ENCODE results near the gene MRPL53. TPM values are rescaled to one million over a fixed set of nuclear protein-coding genes. Genes with fewer than 3 reads are reported as not detected.

The MRPL53 gene
- total and polyA plus RNA-seq, 2 of the 13 experiments (the other 11 are each of a cell fraction or from before 2014, with no cell fraction given): 34.3 to 51.9 TPM

DNA sequence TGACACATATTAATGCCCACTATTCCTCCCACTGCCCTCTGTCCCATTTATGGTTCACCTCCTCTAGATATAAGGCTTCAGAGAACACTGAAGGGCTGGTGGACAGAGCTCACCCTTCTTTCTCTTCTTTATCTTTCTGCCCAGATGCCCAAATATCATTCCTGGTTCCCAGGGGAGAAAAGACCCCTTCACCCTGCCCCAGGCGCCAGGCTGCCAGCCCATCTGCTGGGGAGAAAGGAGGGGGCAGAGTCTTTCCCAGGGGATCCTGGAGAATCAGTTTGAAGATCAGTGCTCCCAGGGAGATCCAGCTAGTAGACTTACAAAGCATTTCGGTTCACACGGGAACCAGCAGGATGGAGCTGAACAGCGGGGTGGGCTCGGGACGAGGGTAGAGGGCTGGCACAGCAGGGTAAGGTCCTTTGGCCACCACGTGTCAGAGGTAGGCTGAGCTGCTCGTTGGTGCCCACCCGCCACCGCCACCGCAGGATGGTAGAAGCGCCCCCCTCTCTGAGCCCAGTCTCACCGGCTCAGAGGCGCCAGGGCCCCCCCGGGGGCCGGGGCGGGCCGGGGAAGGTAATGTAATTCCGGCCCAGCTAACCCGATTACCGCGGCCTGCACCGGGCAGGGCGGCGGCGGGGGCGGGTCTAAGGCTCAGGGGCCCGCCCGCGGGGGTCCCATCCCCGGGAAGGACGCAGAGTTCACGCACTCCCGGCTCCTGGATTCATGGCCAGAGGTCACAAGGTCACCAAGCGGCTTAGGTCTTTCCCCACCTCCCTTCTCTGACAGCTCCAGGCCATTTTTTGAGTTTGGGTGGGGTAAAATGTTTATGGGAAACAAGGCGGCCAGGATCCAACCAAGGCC is 40.5 kb upstream of the MRPL53 start (continued):
- TF ChIP-seq IRF9 (CRISPR knock-in tag; IDR thresholded peaks at IDR 0.05; ENCODE audit: borderline replicate concordance) (peak; percentile 59; the same call in 1 of the 2 replicates), LRRFIP1 (CRISPR knock-in tag; conservative IDR thresholded peaks at IDR 0.05) (no peak), ZNF484 (CRISPR knock-in tag; IDR thresholded peaks at IDR 0.05; ENCODE audit: borderline replicate concordance, low read depth) (no peak), ZNF121 (CRISPR knock-in tag; IDR thresholded peaks at IDR 0.05) (no peak; the same call in 1 of the 2 replicates), STAG1 (CRISPR knock-in tag; IDR thresholded peaks at IDR 0.05) (no peak), MXD1 (CRISPR knock-in tag; IDR thresholded peaks at IDR 0.05) (no peak), ZGPAT (CRISPR knock-in tag; IDR thresholded peaks at IDR 0.05) (peak; percentile 60; the same call in 1 of the 2 replicates), SMARCC2 (IDR thresholded peaks at IDR 0.05) (no peak), ZNF281 (CRISPR knock-in tag; IDR thresholded peaks at IDR 0.05; ENCODE audit: borderline replicate concordance) (no peak), ZKSCAN8 (CRISPR knock-in tag; IDR thresholded peaks at IDR 0.05; ENCODE audit: borderline replicate concordance) (no peak), ZNF501 (CRISPR knock-in tag; IDR thresholded peaks at IDR 0.05) (peak; percentile 29; the same call in 1 of the 2 replicates), THYN1 (CRISPR knock-in tag; IDR thresholded peaks at IDR 0.05; ENCODE audit: borderline replicate concordance, low read depth) (no peak), ARNT (IDR thresholded peaks at IDR 0.05) (no peak), GATAD1 (CRISPR knock-in tag; IDR thresholded peaks at IDR 0.05) (no peak), SMAD9 (CRISPR knock-in tag; IDR thresholded peaks at IDR 0.05) (no peak)
- TF ChIP-seq, protein P1, sequence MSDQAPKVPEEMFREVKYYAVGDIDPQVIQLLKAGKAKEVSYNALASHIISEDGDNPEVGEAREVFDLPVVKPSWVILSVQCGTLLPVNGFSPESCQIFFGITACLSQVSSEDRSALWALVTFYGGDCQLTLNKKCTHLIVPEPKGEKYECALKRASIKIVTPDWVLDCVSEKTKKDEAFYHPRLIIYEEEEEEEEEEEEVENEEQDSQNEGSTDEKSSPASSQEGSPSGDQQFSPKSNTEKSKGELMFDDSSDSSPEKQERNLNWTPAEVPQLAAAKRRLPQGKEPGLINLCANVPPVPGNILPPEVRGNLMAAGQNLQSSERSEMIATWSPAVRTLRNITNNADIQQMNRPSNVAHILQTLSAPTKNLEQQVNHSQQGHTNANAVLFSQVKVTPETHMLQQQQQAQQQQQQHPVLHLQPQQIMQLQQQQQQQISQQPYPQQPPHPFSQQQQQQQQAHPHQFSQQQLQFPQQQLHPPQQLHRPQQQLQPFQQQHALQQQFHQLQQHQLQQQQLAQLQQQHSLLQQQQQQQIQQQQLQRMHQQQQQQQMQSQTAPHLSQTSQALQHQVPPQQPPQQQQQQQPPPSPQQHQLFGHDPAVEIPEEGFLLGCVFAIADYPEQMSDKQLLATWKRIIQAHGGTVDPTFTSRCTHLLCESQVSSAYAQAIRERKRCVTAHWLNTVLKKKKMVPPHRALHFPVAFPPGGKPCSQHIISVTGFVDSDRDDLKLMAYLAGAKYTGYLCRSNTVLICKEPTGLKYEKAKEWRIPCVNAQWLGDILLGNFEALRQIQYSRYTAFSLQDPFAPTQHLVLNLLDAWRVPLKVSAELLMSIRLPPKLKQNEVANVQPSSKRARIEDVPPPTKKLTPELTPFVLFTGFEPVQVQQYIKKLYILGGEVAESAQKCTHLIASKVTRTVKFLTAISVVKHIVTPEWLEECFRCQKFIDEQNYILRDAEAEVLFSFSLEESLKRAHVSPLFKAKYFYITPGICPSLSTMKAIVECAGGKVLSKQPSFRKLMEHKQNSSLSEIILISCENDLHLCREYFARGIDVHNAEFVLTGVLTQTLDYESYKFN (CRISPR knock-in tag; conservative IDR thresholded peaks at IDR 0.05): peak; percentile 55

Measured in HepG2 (cell line).